Urinary bladder (tissue), 4 donors: Measurements from ENCODE around the gene DYNC1LI1. TPM values are rescaled to one million over a fixed set of nuclear protein-coding genes. Genes with fewer than 3 reads are reported as not detected.

Experiments used
- DNase-seq: peaks from one replicate; pipeline ENCODE4 v3.0.0-alpha.2; 2015; ENCODE audit errors: extremely low spot score
- H3K27ac ChIP-seq: one replicate; pipeline ENCODE4 v1.5.1; 2013; ENCODE audit warnings: low read depth, mild to moderate bottlenecking, moderate library complexity
- H3K36me3 ChIP-seq: one replicate; pipeline ENCODE4 v1.6.1; 2013; ENCODE audit warnings: mild to moderate bottlenecking, moderate library complexity; ENCODE audit not compliant: insufficient read depth
- H3K4me1 ChIP-seq: one replicate; pipeline ENCODE4 v1.6.1; 2013; ENCODE audit warnings: mild to moderate bottlenecking, moderate library complexity; ENCODE audit not compliant: insufficient read depth
- H3K4me3 ChIP-seq: one replicate; pipeline ENCODE4 v1.5.1; 2013; ENCODE audit warnings: low read depth, low read length
- WGBS: extraction: QIAGEN DNeasy Blood & Tissue Kit; methylation state at CpG from one replicate; pipeline ENCODE4 v1.1.7; 2013; 5-methylcytosine and 5-hydroxymethylcytosine counted together
- polyA plus RNA-seq: library from polyadenylated mRNA; stranded (reverse); fragments of 200-250 nt; gene quantifications from one replicate; pipeline ENCODE4 v1.2.3, GENCODE V29; 2013
- small RNA-seq: library from RNA; depleted of rRNA; stranded (forward); fragments of <200 nt; gene quantifications from one replicate; pipeline ENCODE3, GENCODE V24; 2014
- total RNA-seq: library from RNA; depleted of rRNA; stranded (reverse); fragments of >200 nt; gene quantifications from one replicate; pipeline ENCODE4 v1.2.3, GENCODE V29; 2014
- donor health status: healthy with polysubstance abuse.
- donor health status: healthy.

Gene DYNC1LI1
- total and polyA plus RNA-seq, 2 donors, result 29.2 to 55.6 TPM

GRCh38 chr3:32484436-32484835 lies 86.2 kb downstream of the DYNC1LI1 start:
- 88% methylated on average over 6 of the region's 6 CpGs for WGBS
- peaks cover 4% of the 10 kb centered on the region for H3K36me3 ChIP-seq
- H3K4me3 ChIP-seq, result no peak overlapping the region
- no peaks in the 10 kb centered on the region for H3K4me1 ChIP-seq
- H3K27ac ChIP-seq, result no peak overlapping the region
- no peak for DNase-seq

- WGBS, result 46% methylated on average over 1 of the region's 1 CpG
- DNase-seq, result no peak
- peaks cover 4% of the 10 kb centered on the region for H3K36me3 ChIP-seq
- no peaks in the 10 kb centered on the region for H3K4me1 ChIP-seq
- H3K4me3 ChIP-seq, result no peak overlapping the region
- H3K27ac ChIP-seq, result no peak overlapping the region
Measured at GRCh38 chr3:32483772-32484171, 86.9 kb downstream of the DYNC1LI1 start.

GRCh38 chr3:32482693-32483092 lies 88.0 kb downstream of the DYNC1LI1 start:
- DNase-seq, result no peak
- 77% methylated on average over 1 of the region's 1 CpG for WGBS
- H3K36me3 ChIP-seq, result peaks cover 4% of the 10 kb centered on the region
- H3K4me3 ChIP-seq, result no peak overlapping the region
- no peak overlapping the region for H3K27ac ChIP-seq
- no peaks in the 10 kb centered on the region for H3K4me1 ChIP-seq

DNA sequence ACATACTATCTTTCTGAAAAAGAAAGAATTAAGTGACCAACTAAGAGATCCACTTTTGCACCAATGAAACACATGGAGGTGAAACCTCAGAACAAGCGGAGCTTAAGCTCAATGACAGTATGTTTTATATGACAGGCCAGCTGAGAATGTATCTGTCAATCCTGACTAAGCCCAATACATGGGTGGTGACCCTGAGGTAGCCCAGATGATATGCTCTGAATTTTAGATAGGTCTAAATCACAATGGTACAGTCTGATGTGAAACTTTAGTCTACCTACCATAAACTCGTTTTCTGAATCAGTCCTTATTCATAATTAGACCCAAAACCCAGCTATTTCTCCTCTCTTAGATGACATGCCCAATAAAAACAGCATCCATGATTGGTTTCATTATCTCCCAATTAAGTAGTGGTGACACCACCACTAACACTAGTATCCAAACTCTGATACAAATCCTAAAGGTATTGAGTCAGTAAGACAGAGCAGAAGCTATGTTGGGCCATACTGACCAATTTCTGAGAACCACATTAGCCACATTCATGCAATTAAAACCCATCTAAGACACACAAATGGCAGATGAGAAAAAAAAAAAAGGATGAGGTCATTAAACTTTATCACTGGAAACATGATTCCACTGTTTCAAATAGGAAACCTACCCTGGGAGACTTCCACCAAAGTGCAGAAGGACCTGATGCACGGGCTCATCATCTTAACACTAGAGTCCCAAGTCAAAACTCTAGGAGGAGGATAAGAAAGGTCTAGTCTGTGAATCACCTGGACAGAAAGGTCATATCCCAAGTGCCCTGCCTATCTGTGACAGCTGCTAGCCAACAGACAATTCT lies 88.6 kb downstream of the DYNC1LI1 start:
- DNase-seq, result no peak

DNA sequence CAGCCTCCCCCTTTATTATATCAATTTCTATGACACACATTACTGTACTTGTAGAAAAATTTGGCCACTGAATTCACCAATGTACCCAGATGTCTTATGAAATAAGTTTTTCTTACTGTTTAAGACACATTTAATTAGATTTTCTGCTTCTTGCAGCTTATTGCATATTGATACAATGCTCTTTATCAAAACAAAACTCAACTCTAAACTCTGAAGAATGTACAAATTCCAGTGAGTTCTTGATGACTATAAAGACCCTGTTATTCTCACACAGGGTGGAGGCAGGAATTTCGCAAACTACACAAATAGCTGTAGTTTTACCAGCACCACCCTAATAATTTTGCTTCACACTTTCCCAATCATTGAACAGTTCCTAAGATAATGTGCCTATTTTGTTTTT lies 90.1 kb downstream of the DYNC1LI1 start:
- WGBS, result 86% methylated on average over 1 of the region's 1 CpG
- H3K4me3 ChIP-seq, result no peak overlapping the region
- peaks cover 2% of the 10 kb centered on the region for H3K36me3 ChIP-seq
- H3K27ac ChIP-seq, result no peak overlapping the region
- DNase-seq, result no peak
- no peaks in the 10 kb centered on the region for H3K4me1 ChIP-seq

More for the DNA sequence above, 88.6 kb downstream of the DYNC1LI1 start:
- Histone ChIP-seq H3K27ac (no peak overlapping the region), H3K4me1 (no peaks in the 10 kb centered on the region), H3K36me3 (peaks cover 4% of the 10 kb centered on the region), H3K4me3 (no peak overlapping the region)
- 92% methylated on average over 3 of the region's 3 CpGs for WGBS

Small RNA genes within 50 kb of the gene (small RNA-seq; reads per million reads assigned to genes)
- 0.21 reads per million for gene MIR548AY

Other genes starting within 250 kb of the DYNC1LI1 start
- gene CMTM7, start 179.0 kb downstream of the DYNC1LI1 start, total RNA-seq, result 8.7 TPM
- gene CMTM7, start 179.0 kb downstream of the DYNC1LI1 start, polyA plus RNA-seq, result 18.2 TPM
- 123 TPM for gene CMTM6, start 68.0 kb downstream of the DYNC1LI1 start, total RNA-seq
- 42.2 TPM for gene CMTM6, start 68.0 kb downstream of the DYNC1LI1 start, polyA plus RNA-seq
- gene CNOT10, start 114.3 kb upstream of the DYNC1LI1 start, total RNA-seq, result 50.7 TPM
- gene CNOT10, start 114.3 kb upstream of the DYNC1LI1 start, polyA plus RNA-seq, result 14.3 TPM
- 0.74 TPM for gene TRIM71, start 247.1 kb upstream of the DYNC1LI1 start, total RNA-seq
- gene TRIM71, start 247.1 kb upstream of the DYNC1LI1 start, polyA plus RNA-seq, result not detected